Measurements from ENCODE around the gene SORL1. TPM values are rescaled to one million over a fixed set of nuclear protein-coding genes. Genes with fewer than 3 reads are reported as not detected.

The SORL1 gene
- total RNA-seq, 1 donor from 2014 or later = 11.1 TPM

DNA sequence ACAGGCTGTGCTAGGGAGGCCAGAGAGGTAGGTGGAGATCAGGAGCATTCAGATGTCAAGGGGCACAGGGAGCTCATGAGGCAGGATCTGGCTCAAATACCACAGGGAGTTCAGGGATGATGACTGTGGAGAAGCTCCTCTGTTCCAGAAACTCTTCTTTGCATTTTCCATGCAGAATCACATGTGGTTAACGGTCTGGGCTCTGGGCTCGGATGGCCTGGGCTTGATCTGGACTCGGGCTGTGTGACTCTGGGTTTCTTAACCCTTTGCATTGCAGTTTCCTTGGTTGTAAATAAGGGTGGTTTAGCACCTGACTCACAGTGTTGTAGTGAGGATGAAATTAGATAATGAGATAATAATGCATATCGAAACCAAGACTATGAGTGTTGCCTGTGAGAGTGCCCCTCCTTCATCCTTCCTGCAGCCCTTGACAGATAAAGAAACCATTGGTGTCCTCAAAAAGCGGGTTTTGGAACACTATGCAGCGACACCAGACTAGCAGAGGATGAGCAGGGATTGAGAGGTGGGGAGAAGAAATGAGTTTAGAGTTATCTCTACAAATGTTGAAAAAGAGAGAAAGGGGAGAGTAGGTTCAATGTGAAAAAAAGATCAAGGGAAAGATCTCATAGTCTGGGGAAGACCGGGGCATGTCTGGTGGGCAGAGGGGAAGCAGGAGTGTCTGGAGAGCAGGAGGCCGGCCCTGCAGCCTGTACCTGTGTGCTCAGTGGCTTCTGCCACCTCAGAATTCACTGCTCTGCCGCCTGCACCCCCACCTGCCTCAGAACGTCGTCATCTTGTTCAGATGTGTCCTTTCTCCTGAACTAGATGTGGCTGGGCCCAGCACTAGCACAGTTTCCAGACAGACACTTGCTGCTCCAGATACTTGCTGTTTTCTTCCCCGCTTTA, 198.5 kb downstream of the SORL1 start:
- TF ChIP-seq, protein P1, sequence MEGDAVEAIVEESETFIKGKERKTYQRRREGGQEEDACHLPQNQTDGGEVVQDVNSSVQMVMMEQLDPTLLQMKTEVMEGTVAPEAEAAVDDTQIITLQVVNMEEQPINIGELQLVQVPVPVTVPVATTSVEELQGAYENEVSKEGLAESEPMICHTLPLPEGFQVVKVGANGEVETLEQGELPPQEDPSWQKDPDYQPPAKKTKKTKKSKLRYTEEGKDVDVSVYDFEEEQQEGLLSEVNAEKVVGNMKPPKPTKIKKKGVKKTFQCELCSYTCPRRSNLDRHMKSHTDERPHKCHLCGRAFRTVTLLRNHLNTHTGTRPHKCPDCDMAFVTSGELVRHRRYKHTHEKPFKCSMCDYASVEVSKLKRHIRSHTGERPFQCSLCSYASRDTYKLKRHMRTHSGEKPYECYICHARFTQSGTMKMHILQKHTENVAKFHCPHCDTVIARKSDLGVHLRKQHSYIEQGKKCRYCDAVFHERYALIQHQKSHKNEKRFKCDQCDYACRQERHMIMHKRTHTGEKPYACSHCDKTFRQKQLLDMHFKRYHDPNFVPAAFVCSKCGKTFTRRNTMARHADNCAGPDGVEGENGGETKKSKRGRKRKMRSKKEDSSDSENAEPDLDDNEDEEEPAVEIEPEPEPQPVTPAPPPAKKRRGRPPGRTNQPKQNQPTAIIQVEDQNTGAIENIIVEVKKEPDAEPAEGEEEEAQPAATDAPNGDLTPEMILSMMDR (IDR thresholded peaks at IDR 0.05; ENCODE audit: partially characterized antibody, unreplicated experiment) = no peak
- no peak overlapping the region for H3K4me3 Mint-ChIP-seq (ENCODE audit: unreplicated experiment)

DNA sequence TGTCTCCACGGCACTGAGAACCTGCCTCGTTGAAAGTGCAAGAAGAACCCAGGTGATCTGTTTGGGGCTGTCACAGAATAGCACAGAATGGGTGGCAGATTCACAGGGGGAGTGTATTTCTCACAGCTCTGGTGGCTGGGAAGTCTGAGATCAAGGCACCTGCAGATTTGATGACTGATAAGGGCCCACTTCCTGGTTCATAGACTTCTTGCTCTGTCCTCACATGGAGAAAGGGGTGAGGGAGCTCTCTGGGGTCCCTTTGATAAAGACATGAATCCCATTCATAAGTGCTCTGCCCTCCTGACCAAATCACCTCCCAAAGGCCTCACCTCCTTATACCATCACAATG, 199.1 kb downstream of the SORL1 start:
- TF ChIP-seq, protein P1 (IDR thresholded peaks at IDR 0.05; ENCODE audit: partially characterized antibody, unreplicated experiment) = no peak
- Mint-ChIP-seq H3K4me1 (ENCODE audit: low read depth, unreplicated experiment) (peaks cover 21% of the 10 kb centered on the region), H3K36me3 (ENCODE audit: unreplicated experiment) (no peaks in the 10 kb centered on the region), H3K4me3 (ENCODE audit: unreplicated experiment) (no peak overlapping the region), H3K27ac (ENCODE audit: unreplicated experiment) (no peak overlapping the region), H3K9me3 (ENCODE audit: unreplicated experiment) (peaks cover 2% of the 10 kb centered on the region), H3K27me3 (ENCODE audit: unreplicated experiment) (no peaks in the 10 kb centered on the region)
- no peak for DNase-seq

More for the DNA sequence above, 198.5 kb downstream of the SORL1 start:
- no peak for DNase-seq
- peaks cover 16% of the 10 kb centered on the region for H3K4me1 Mint-ChIP-seq (ENCODE audit: low read depth, unreplicated experiment)
- H3K27me3 Mint-ChIP-seq (ENCODE audit: unreplicated experiment) = no peaks in the 10 kb centered on the region
- H3K27ac Mint-ChIP-seq (ENCODE audit: unreplicated experiment) = no peak overlapping the region
- H3K36me3 Mint-ChIP-seq (ENCODE audit: unreplicated experiment) = no peaks in the 10 kb centered on the region
- peaks cover 2% of the 10 kb centered on the region for H3K9me3 Mint-ChIP-seq (ENCODE audit: unreplicated experiment)

DNA sequence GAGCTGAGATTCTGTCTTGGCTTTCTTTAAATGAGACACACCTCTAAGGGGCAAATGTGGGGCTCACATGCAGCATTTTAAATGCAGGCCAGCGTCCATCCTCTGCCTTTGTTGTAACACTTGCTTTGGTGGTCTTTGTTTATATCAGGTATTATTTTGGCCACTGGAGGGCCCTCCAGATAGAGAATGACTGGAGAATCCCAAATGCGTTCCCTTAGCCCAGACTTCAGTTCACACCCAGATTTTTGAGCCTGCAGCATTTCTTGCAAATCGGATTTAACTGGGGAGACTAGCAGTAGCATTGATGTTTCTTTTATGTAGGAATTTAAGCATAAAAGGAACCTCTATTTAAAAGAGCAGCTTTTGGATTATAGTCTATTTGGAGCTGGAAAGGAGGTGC, 200.9 kb downstream of the SORL1 start:
- Mint-ChIP-seq H3K27ac (ENCODE audit: unreplicated experiment) (no peak overlapping the region), H3K27me3 (ENCODE audit: unreplicated experiment) (no peaks in the 10 kb centered on the region), H3K9me3 (ENCODE audit: unreplicated experiment) (peaks cover 2% of the 10 kb centered on the region), H3K4me1 (ENCODE audit: low read depth, unreplicated experiment) (peaks cover 22% of the 10 kb centered on the region), H3K36me3 (ENCODE audit: unreplicated experiment) (no peaks in the 10 kb centered on the region), H3K4me3 (ENCODE audit: unreplicated experiment) (no peak overlapping the region)
- DNase-seq = no peak
- TF ChIP-seq, protein P1 (IDR thresholded peaks at IDR 0.05; ENCODE audit: partially characterized antibody, unreplicated experiment) = peak; percentile 67

DNA sequence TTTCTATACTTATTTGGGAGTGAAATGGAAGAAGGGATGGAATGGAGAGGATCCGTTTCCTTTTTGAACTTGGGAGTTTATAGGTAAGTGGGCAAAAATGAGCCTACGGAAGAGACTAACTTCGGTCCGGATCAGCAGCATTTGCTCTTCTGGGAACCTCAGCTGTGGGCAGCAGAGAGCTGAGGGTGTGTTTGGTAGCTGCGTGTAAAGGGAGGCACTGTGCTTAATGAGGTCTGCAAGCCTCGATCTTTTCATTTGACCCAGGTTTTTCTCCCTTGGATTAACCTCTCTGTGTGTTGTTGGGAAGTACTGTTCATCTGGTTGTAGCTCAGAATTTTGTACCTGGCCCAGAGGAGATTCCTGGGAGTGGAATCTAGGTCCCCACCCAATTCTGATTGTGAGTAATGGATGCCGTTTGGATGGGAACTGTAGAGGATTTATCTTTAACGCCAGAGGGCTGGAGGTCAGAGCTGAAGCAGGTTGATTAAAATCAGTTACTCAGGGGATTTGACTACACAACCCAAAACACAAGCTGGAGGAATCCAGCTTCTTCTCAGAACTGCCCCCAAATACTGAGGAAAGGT, 202.2 kb downstream of the SORL1 start:
- Mint-ChIP-seq H3K27me3 (ENCODE audit: unreplicated experiment) (no peaks in the 10 kb centered on the region), H3K9me3 (ENCODE audit: unreplicated experiment) (peaks cover 3% of the 10 kb centered on the region), H3K4me3 (ENCODE audit: unreplicated experiment) (no peak overlapping the region), H3K36me3 (ENCODE audit: unreplicated experiment) (no peaks in the 10 kb centered on the region), H3K4me1 (ENCODE audit: low read depth, unreplicated experiment) (peaks cover 22% of the 10 kb centered on the region), H3K27ac (ENCODE audit: unreplicated experiment) (no peak overlapping the region)
- TF ChIP-seq, protein P1 (IDR thresholded peaks at IDR 0.05; ENCODE audit: partially characterized antibody, unreplicated experiment) = no peak
- DNase-seq = no peak

All from glutamatergic neuron (in vitro differentiated cells).